MG63 (cell line): ENCODE results near the gene FNDC8. TPM values are rescaled to one million over a fixed set of nuclear protein-coding genes. Genes with fewer than 3 reads are reported as not detected.
"Not testable (repeated sequence)": the region's sequence is repeated elsewhere in the genome, so short reads cannot be mapped to it uniquely, and the experiment has no call there.

ENCODE experiments used
- DNase-seq: peaks from one replicate; pipeline ENCODE4 v3.0.0-alpha.2; 2020
- H3K27me3 ChIP-seq: fragments of 250-450 bp; sonication (Bioruptor Pico); 2 replicates; pipeline ENCODE4 v1.5.1; 2020; ENCODE audit warnings: mild to moderate bottlenecking, moderate library complexity
- H3K36me3 ChIP-seq: fragments of 250-450 bp; sonication (Bioruptor Pico); 2 replicates; pipeline ENCODE4 v1.5.1; 2020; ENCODE audit warnings: mild to moderate bottlenecking, moderate library complexity
- H3K4me3 ChIP-seq: fragments of 250-450 bp; sonication (Bioruptor Pico); 2 replicates; pipeline ENCODE4 v1.5.1; 2020; ENCODE audit warnings: mild to moderate bottlenecking, moderate library complexity
- H3K9me3 ChIP-seq: fragments of 250-450 bp; sonication (Bioruptor Pico); 2 replicates; pipeline ENCODE4 v1.5.1; 2020; ENCODE audit warnings: mild to moderate bottlenecking, moderate library complexity
- total RNA-seq: library from RNA; depleted of rRNA; stranded (reverse); fragments of >200 nt; shearing (Covaris generic); gene quantifications from 2 replicates; pipeline ENCODE4 v1.2.3, GENCODE V29; 2014; ENCODE audit warnings: low replicate concordance; rRNA removed

The FNDC8 gene
- total RNA-seq, 1 experiment from 2014 or later: not detected

DNA sequence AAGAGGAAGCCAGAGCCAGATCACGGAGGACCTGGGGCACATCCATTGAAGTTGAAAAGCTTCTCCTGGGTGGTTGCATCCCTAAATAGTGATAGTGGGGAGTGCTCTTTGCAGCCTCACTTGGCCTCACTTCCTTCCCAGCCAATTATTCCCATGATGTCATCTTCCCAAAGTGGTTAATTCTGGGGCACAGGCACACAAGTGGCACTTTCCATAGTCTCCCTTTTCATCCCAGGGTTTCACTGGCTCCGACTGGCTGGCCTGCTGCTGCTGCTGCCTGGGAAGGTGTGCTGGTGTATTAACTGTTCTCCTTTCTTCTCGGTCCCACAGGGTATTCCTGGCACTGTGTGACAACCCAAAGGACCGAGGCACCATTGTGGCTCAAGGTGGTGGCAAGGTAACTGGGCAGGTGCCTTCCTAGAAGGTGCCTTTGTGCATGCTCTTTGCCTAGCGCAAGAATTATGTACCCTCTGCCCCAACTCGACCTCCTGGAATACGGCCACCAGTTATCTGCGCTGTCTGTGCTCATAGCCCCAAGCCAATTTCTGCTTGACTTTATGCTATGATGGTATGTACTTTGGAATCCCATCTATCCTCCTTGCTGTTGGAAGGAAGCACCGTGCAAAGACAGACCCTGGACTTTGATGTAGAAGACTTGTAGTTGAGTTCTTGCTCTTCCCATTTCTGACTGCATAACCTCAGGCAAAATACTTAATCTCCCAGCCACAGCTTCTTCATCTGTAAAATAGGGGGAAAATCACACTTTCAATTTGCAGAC is 54.4 kb downstream of the FNDC8 start:
- DNase-seq: no peak
- H3K9me3 ChIP-seq: no peaks in the 10 kb centered on the region
- H3K4me3 ChIP-seq: no peak overlapping the region
- H3K36me3 ChIP-seq: no peaks in the 10 kb centered on the region
- no peaks in the 10 kb centered on the region for H3K27me3 ChIP-seq

DNA sequence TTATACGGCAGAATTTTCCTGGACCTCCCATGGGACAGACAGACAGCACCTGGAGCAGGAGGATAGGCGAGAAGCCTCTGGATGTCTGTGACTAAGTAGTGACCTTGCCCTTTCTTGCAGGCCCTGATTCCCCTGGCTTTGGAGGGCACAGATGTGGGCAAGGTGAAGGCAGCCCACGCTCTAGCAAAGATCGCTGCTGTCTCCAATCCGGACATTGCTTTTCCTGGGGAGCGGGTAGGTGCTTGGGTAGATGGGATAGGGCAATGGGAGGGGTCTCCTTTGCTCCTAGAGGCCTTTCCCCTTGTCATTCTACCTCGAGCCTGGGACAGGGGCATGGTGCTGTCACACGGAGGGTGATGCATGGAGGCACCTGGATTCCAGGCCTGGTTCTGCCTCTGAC is 55.5 kb downstream of the FNDC8 start:
- Histone ChIP-seq H3K4me3 (no peak overlapping the region), H3K9me3 (no peaks in the 10 kb centered on the region), H3K36me3 (no peaks in the 10 kb centered on the region), H3K27me3 (no peaks in the 10 kb centered on the region)
- DNase-seq: no peak

DNA sequence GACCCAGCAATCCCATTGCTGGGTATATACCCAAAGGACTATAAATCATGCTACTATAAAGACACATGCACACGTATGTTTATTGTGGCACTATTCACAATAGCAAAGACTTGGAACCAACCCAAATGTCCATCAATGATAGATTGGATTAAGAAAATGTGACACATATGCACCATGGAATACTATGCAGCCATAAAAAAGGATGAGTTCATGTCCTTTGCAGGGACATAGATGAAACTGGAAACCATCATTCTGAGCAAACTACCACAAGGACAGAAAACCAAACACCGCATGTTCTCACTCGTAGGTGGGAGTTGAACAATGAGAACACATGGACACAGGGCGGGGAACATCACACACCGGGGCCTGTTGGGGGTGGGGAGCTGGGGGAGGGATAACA is 58.0 kb downstream of the FNDC8 start:
- H3K27me3 ChIP-seq, H3K36me3 ChIP-seq, H3K4me3 ChIP-seq, DNase-seq, H3K9me3 ChIP-seq: not testable (repeated sequence)

Other genes starting within 250 kb of the FNDC8 start
- gene CCT6B, start 160.2 kb upstream of the FNDC8 start, total RNA-seq: not detected in 2 replicates
- gene ZNF830, start 160.1 kb upstream of the FNDC8 start, total RNA-seq: 12.4 and 16.1 TPM in 2 replicates
- gene LIG3, start 141.1 kb upstream of the FNDC8 start, total RNA-seq: 16.3 and 45.6 TPM in 2 replicates
- gene RFFL, start 57.9 kb upstream of the FNDC8 start, total RNA-seq: 10.5 and 18.0 TPM in 2 replicates
- gene RAD51D, start 1.8 kb upstream of the FNDC8 start, total RNA-seq: 9.4 and 18.8 TPM in 2 replicates
- 25.6 and 71.4 TPM in 2 replicates for gene NLE1, start 20.7 kb downstream of the FNDC8 start, total RNA-seq
- gene UNC45B, start 26.2 kb downstream of the FNDC8 start, total RNA-seq: not detected in 2 replicates
- gene SLC35G3, start 72.8 kb downstream of the FNDC8 start, total RNA-seq: not detected in 2 replicates
- 4.0 and 11.0 TPM in 2 replicates for gene SLFN5, start 121.5 kb downstream of the FNDC8 start, total RNA-seq